Gastroesophageal sphincter (tissue), 4 donors: ENCODE measurements around the gene GSTT4. TPM values are rescaled to one million over a fixed set of nuclear protein-coding genes. Genes with fewer than 3 reads are reported as not detected.

ENCODE experiments used
- ATAC-seq: fragments of 150-250 bp; one replicate; pipeline ENCODE4 v1.9.1; 2016; ENCODE audit warnings: mild to moderate bottlenecking, moderate library complexity
- H3K27ac ChIP-seq, 4 donors: fragments of 200-600 bp; sonication (generic) in 3 of 4; 1 replicate in 3 of 4; 2 replicates in 1 of 4; pipeline ENCODE4 v1.5.1; 2016 to 2019
- H3K27me3 ChIP-seq: fragments of 200-600 bp; sonication (generic); one replicate; pipeline ENCODE4 v1.5.1; 2019
- H3K36me3 ChIP-seq, 2 donors: fragments of 200-600 bp; sonication (generic); one replicate each; pipeline ENCODE4 v1.5.1; 2019; ENCODE audit warnings: control low read depth in 1 of 2
- H3K4me1 ChIP-seq, 3 donors: fragments of 200-600 bp; sonication (generic); 1 replicate in 2 of 3; 2 replicates in 1 of 3; pipeline ENCODE4 v1.5.1; 2016 to 2019; ENCODE audit warnings: control low read depth in 2 of 3
- H3K4me3 ChIP-seq, 2 donors: fragments of 200-600 bp; sonication (generic); one replicate each; pipeline ENCODE4 v1.5.1; 2019; ENCODE audit warnings: mild to moderate bottlenecking in 1 of 2, moderate library complexity in 1 of 2
- H3K9me3 ChIP-seq, 3 donors: fragments of 200-600 bp; sonication (generic); one replicate each; pipeline ENCODE4 v1.5.1; 2017 to 2019; ENCODE audit warnings: control low read depth in 2 of 3
- CTCF ChIP-seq, 4 experiments: fragments of 200-600 bp in 2 of 4; fragments of 450-650 bp in 2 of 4; sonication (generic) in 1 of 4; IDR thresholded peaks; one replicate each; pipeline ENCODE4 v1.5.1; 2017 to 2019; ENCODE audit warnings: antibody characterized with exemption in 4 of 4, mild to moderate bottlenecking in 2 of 4, moderate library complexity in 2 of 4
- EP300 ChIP-seq: sonication (generic); formaldehyde crosslinking; IDR thresholded peaks from one replicate; pipeline ENCODE4 v1.6.1; 2017; ENCODE audit warnings: antibody characterized with exemption, mild to moderate bottlenecking
- POLR2A ChIP-seq, 2 donors: fragments of 450-650 bp; IDR thresholded peaks; one replicate each; pipeline ENCODE4 v1.6.1; 2017; ENCODE audit warnings: antibody characterized with exemption in 2 of 2, mild to moderate bottlenecking in 2 of 2, moderate library complexity in 1 of 2
- POLR2AphosphoS5 ChIP-seq: sonication (generic); formaldehyde crosslinking; IDR thresholded peaks from one replicate; pipeline ENCODE4 v1.6.1; 2017; ENCODE audit warnings: antibody characterized with exemption
- WGBS, 2 donors: methylation state at CpG; one replicate each; pipeline ENCODE4 v1.1.5; 2018; ENCODE audit warnings: low coverage in 1 of 2; 5-methylcytosine and 5-hydroxymethylcytosine counted together
- total RNA-seq, 4 donors: library from RNA; depleted of rRNA; stranded (reverse); fragments of >200 nt; gene quantifications; one replicate each; pipeline ENCODE4 v1.1.0, GENCODE V29; 2016

The GSTT4 gene
- total RNA-seq, 4 donors from 2014 or later: 0.23 TPM; not detected in 3

DNA sequence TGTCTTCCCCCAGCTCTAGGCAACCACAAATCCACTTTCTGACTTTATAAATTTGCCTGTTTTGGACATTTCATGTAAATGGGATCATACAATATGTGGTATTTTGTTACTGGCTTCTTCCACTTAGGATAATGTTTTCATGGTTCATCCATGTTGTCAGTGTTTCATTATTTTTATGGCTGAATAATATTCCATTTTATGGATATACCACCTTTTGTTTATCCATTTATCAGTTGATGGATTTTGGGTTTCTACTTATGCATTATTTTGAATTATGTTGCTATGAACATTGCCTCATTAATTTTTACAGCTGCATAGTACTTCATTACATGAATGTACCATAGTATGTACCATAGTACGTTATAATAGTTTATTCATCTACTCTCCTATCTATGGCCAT is 10.9 kb upstream of the GSTT4 start:
- Histone ChIP-seq H3K27ac (no peak overlapping the region), H3K9me3 (no peaks in the 10 kb centered on the region), H3K4me1 (peaks cover 0 to 24% (median 7%) of the 10 kb centered on the region in 3 donors), H3K27me3 (no peaks in the 10 kb centered on the region), H3K36me3 (peaks cover 0 to 5% of the 10 kb centered on the region in 2 donors), H3K4me3 (no peak overlapping the region)
- 93 to 100% methylated on average over 1 of the region's 1 CpG for WGBS, 2 donors
- TF ChIP-seq POLR2AphosphoS5: no peak
- no peak for TF ChIP-seq POLR2A (IDR thresholded peaks at IDR 0.05)
- TF ChIP-seq EP300: no peak
- no peak for TF ChIP-seq CTCF (IDR thresholded peaks at IDR 0.05)
- no peak for ATAC-seq

DNA sequence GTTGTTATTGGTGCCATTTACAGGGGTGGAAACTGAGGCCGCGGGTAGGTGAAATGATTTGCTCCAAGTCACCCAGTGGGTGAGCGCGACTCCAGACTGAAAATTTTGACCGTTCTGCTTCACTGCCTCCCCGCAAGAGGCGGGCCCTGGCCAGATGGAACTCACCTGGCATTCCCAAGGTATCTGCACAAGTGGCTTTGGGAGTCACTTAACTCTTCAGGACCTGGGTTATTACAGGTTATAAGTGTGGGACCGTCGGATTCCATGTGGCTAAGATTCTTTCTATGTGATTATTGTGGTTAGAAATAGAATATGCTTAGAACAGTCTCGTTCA is 6.4 kb upstream of the GSTT4 start:
- TF ChIP-seq POLR2AphosphoS5: no peak
- no peak for TF ChIP-seq EP300
- no peak for TF ChIP-seq POLR2A (IDR thresholded peaks at IDR 0.05)
- TF ChIP-seq CTCF (IDR thresholded peaks at IDR 0.05): no peak
- 0 to 4% methylated on average over 3 to 8 of the region's 10 CpGs for WGBS, 2 donors
- peaks cover 0 to 24% (median 7%) of the 10 kb centered on the region in 3 donors for H3K4me1 ChIP-seq
- H3K27me3 ChIP-seq: no peaks in the 10 kb centered on the region
- peak overlapping the region; percentile 49 to 92 for H3K4me3 ChIP-seq
- no peaks in the 10 kb centered on the region for H3K36me3 ChIP-seq
- no peaks in the 10 kb centered on the region for H3K9me3 ChIP-seq
- peak overlapping the region; percentile 2 to 86 (median 84) for H3K27ac ChIP-seq
- no peak for ATAC-seq

DNA sequence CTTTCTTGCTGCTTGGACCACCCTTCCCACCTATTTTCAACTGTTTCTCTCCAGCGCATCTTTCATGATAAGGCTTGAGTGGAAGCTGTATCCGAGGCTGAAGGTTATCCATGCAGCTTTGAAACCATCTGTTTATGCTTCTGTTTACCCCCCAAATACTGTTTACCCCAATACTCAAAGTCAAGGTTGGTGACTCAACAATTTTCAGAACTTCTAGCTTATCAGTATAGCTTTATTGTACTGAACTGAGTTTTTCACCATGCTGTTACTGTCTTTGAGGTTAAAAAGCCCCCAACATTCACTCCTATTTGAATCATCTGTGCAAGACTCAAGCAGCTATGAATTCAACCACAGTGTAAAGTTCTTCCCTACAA is 4.8 kb upstream of the GSTT4 start:
- Histone ChIP-seq H3K36me3 (no peaks in the 10 kb centered on the region), H3K27ac (no peak overlapping the region), H3K4me1 (peaks cover 0 to 36% (median 7%) of the 10 kb centered on the region in 3 donors), H3K27me3 (no peaks in the 10 kb centered on the region), H3K4me3 (no peak overlapping the region), H3K9me3 (no peaks in the 10 kb centered on the region)
- no peak for ATAC-seq
- TF ChIP-seq EP300: no peak
- TF ChIP-seq CTCF (IDR thresholded peaks at IDR 0.05): no peak
- TF ChIP-seq POLR2AphosphoS5: no peak
- TF ChIP-seq POLR2A (IDR thresholded peaks at IDR 0.05): no peak
- WGBS, 2 donors: 95 to 100% methylated on average over 2 of the region's 2 CpGs

- H3K27ac ChIP-seq: no peak overlapping the region
- WGBS, 2 donors: 71 to 89% methylated on average over 6 to 7 of the region's 7 CpGs
- no peak for ATAC-seq
- H3K4me3 ChIP-seq: no peak overlapping the region
- no peak for TF ChIP-seq POLR2AphosphoS5
- no peak for TF ChIP-seq EP300
- TF ChIP-seq POLR2A (IDR thresholded peaks at IDR 0.05): no peak
- TF ChIP-seq CTCF (IDR thresholded peaks at IDR 0.05): no peak
- no peaks in the 10 kb centered on the region for H3K9me3 ChIP-seq
- H3K4me1 ChIP-seq: peaks cover 0 to 39% (median 7%) of the 10 kb centered on the region in 3 donors
- no peaks in the 10 kb centered on the region for H3K27me3 ChIP-seq
- no peaks in the 10 kb centered on the region for H3K36me3 ChIP-seq
Measured at GRCh38 chr22:24009227-24010017, 4.2 kb upstream of the GSTT4 start.
